Measurements from ENCODE around the gene ASB10.

ASB10 gene

DNA sequence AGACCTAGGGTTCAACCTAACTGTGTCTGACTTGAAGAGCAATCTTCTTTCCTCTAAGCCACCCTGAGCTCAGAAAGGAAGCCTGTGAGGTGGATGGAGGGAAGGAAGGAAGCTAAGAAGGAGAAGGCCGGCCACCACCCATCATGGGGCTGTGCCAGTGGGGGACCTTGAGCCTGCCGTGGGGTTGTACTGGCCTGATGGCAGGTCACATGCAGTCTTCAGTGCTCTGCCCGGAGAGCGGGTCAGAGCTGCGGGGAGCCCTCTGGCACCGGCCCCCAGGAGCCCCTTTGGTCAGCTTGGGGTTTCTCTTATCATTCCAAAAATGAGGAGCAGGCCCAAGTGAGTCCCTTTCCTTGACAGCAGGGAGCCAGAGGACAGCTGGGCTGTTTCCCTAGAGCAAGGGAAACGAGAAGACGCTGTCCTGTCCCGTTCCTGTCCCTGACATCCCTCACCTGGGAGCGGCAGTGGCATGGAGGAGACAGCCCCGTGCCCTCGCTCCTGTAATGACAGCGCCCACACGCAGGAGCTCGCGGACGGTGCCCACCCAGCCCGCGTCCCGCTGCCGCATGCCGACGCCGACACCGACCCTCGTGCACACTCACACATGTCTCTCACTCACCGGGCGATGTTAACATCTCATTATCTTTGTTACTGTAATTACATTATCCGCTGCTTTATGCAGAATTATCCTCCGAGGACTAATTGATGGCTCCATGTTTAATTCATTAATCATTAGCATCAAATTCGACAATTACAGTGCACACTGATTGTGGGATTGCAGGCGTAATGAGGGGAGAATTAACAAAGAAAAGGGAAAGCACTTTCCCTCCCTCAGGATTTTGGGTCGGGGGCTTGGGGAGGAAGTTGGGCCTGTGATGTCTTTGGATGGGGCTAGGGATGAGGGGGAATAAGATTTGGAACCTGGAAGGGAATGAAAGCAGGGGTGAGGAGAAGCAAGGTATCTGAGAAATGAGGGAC, 50.9 kb downstream of the ASB10 start:
- DNase-seq: no peak

DNA sequence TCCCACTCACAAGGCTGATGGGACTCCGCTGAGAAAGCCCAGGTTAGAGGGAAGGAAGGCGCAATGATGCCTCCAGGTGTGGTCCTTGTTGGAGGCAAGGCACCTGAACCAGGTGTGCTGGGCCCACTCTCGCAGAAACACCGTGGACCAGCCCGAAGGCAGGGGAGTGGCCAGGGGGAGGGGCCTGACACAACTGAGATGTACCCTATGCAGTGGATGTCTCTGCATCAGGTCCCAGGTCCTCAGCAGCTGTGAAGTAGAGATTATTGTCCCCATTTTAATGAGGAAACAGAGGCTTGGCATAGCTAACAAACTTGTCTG, 51.6 kb downstream of the ASB10 start:
- DNase-seq: no peak

DNA sequence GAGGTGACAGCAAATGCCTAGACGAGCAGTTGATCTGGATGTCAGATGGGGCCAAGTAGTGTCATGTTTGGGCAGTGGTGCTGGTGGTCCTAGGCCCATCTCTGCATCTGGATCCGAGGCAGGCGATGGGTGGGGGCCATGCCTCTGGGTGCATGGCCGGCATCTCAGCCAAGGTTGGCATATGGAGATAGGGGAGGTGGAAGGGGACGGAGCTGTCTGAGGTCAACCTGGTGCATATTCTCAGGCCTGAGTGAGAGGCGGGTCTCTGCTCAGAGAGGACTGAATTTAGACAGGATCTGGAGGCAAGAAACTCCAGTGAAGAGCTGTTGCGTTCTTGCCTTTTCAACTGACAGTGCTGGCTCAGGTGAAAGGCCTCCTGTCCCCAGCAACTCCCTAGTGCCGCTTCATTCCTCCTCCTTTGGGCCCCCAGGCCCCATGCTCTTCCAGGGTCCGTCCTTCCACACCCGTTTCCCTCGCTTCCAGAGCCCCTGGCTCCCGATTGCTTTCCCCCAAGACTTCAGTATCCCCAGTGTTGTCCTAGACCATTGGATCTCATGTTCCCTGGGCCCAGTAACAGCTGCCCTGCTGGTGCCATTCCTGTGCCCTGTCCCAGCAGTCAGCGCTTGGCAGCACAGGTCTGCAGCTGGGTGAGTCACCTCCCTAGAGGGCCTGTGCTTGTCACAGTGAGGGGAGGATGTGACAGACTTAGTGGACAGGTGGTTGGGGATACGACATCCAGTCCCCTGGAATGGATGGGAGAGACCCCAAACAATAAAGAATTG, 52.1 kb downstream of the ASB10 start:
- DNase-seq: no peak

DNA sequence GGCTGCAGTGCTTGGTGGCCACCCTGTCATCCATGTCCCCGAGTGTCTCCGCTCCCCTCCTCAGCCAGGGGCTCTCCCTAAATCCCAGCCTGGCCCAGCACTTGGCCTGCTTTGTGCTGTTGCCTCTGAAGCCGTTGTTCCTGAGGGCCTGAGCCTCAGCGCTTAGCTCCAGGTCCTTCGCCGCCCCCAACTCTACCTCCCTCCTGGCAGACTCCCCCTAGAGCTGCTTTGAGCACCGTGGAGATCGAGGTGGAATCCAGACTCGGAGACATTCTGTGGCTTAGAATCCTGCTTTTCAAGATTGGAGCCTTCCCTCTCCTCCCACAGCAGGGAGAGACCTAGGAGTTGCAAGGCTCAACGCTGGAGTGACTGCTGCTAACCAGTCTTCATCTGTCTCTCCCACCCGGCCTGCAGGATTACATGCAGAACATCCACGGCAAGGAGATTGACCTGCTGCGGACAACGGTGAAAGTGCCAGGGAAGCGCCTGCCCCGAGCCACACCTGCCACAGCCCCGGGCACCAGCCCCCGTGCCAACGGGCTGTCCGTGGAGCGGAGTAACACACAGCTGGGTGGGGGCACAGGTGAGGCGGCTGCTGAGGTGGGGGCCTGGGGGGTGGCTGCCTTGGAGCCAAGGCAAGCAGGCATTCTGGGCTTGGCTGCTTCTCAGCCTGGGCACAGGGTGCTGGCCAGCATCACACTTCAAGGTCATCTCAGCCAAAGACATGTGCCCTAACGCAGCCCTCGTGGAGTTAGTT, 52.9 kb downstream of the ASB10 start:
- DNase-seq: no peak

DNA sequence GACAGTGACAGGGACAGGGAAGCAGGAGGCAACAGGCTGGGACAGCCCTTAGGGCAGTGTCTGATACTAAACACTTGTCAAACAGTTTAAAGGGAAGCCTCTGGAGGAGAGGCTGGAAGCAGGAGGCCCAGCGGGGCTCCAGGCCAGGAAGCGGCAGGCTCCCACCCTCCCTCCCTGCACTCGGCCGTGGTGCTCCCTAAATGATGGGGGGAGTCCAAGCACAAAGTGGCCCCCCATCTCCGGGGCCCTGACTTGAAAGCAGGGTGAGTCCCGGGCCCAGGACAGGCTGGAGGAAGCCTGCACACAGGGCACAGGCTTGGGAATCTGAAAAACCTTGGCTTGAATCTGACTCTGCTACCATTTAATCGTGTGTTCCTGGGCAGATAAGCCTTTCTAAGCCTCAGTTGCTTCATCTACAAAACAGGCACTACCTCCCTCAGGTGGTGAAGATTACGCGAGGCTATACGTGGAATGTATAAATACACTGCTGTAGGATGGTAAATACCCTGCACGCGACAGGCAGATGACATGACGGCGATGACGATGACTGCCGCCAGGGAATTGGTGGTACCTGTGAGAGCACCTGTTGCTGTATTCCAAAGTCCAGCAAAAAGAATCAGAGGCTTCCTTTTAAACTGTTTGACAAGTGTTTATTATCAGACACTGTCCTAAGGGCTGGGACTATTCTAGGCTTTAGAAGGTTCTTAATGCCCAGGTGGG, 53.6 kb downstream of the ASB10 start:
- no peak for DNase-seq

DNA sequence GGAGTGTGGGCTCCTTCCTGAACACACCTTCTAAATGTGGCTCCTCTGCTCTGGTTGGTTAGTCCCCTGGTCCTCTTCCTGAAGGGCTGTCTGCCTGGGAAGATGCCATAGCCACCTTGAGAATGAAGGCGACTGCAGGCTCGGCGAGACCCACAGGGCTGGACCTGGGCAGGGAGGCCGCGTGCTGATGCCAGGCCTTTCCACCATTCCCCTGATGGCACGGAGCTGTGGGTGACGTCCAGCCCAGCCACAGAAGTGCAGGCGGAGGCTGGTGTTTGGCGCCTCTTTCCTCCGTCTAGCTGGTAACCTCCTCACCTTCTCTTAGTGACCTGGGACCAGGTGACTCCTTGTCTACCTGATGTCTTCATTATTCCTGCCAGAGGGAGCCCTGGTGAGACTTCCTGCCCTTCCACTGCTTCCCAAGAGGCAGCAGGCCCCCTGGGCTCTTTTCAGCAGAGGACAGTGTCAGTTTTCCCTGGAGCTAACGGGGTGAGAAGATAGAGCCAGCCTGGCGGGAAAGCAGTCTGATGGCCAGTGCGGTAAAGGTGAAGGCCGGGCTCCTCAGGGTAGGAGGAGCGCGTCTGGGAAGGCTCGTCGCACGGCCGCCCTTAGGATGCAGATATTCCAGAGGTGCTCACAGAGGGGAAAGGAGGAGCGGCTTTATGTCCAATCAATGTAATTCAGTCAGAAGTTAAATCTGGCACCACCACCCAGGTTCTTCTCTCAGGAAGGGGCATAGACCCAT, 54.4 kb downstream of the ASB10 start:
- no peak for DNase-seq

DNA sequence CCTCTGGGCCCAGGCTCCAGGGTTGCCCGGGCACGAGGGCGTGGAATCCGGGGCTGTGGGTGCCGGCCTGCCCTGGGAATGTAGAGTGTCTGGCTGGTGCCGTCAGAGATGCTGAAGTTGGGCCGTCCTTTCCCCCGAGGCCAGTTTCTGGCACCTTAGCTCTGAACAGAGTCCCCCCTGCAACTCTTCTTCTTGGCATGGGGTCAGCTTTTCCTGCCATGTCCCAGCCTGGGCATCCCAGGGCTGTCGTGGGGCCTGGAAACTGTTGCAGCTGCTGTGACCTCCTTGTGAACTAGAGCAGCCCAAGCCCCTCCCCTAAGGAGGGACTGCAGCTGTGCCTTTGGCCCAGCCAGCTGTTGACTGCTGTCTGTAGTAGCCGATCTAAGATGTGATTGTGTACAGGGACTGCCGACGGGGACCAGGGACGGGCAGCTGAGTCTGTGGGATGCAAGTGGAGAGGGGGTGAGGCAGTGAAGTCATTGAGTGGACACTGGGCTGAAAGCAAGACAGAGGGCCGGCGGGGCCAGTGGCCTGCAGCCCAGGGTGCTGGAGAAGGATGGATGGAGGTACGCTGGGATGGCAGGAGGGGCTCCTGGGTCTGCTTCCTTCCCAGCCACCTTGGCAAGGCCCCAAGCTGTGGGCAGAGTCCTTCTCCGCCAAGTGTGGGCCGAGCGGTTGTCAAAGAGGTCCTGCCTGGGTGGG, 55.3 kb downstream of the ASB10 start:
- DNase-seq: no peak

DNA sequence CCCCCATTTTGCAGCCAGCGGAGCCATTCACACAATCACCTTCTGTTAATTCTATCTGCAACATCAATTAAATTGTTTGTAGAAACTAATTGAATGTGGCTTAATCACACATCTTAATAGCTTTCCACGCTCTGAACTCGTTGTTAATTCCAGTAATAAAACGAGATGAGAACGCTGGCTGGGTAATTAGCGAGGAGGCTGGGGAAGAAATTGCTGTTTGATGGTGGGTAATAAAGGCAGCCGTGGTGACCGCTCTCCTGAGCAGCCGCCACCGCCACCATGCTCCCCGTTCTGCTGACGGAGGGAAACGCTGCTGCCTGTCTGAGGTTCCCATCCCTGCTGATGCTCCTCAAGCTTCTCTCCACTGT, 55.8 kb downstream of the ASB10 start:
- DNase-seq: no peak

DNA sequence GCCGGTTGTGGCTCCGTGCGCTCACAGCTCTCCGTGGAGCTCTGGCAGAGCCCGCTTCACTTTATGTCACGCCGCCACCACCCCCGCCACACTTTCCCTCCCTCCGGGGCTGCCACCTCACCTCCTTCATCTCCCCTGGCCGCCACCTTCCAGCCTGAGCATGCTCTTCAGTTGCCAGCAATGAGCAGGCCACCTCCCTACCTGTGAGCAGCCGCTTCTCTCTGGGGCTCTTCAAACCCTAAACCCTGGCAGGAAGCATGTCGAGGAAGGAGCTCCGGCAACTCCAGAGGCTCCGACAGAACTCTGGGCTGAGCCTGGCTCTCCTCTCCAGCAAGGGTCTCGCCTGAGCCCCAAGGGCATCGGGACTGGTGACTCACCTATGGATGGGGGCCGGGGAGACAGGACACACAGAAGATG, 56.3 kb downstream of the ASB10 start:
- DNase-seq: no peak

DNA sequence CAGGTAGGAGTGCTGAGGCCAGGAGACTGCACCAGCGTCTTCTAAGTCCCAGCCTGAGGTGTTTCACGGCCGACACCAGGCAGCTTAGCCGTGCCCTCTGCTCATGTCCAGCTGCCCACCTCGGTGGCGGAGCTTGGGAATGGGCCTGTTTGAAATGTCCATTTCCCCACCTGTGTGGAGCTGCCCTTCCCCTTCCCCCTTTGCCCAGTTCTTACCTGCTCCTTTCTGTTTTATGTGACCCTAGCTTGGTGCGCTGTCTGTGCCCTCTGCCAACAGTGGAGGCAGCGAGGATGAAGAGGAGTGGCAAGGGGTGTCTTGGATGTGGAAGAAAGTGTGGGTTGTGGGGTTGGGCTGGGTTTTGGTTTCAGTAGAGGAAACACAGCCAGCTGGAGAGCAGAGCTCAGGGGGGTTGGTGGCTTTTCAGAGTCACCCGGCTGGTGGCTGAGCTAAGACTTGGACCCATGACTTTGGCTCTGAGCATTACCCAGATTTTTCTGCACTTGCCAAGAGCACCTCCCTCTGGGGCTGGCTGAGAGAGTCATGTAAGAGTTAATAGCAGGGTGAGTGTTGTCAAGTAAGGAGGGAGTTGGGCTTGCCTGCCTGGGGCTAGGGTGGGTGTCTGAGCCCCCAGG, 57.0 kb downstream of the ASB10 start:
- DNase-seq: no peak

DNA sequence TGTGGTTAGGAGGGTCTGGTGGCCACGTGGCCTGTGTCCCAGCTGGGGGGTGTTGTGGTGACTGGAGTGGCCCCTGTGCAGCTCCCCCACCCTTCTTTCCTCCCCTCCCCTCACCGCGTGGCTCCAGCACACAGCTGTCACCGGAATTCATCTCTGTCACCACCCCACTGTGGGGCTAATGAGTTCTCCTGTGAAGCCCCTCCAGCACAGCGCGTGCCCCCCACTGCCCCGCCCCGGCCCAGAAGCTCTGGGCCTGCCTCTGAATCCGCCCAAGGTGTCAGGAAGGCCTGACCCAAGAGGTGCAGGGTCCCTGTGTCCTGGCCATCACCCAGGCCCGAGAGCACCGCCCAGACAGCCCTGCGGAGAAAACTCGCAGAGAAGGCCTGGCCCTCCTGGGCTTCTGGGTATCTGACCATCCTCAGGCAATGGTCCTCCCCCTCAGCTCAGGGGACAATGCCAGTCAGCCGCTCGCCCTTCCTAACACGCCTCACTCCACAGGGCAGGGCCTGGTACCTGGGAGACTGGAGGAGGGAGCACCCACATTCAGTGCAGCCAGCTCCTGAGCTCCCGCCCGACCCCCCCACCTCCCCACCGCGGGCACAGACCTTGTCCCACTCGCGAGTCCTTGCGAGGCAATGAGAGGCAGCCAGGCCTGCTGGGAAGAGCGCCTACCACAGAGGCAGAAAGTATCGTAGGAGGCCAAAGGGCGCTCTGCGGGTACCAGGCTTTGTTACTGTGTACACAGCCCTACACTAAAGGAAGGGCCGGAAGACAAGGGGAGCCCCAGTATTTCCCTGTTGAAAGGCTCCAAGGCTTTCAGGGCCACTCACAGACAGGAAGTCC, 57.7 kb downstream of the ASB10 start:
- no peak for DNase-seq

DNA sequence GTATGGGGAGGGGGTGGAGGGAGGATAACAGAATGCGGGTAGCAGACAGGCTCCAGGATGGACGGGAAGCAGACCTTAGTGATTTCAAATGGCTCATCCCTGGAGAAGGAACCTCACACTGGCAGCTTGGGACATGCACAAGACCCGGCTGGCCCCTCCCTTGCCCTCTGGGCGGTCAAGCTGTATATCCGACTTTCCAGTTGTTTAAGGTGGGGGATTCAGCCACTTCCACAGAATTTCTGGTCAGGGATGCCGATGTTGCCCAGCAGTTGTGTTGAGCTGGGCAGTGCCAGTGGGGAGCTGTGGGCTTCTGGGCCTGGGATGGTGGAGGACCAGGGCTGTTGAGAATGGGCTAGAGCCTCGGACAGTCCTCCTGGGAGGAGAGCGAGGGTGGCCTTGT, 58.3 kb downstream of the ASB10 start:
- no peak for DNase-seq

DNA sequence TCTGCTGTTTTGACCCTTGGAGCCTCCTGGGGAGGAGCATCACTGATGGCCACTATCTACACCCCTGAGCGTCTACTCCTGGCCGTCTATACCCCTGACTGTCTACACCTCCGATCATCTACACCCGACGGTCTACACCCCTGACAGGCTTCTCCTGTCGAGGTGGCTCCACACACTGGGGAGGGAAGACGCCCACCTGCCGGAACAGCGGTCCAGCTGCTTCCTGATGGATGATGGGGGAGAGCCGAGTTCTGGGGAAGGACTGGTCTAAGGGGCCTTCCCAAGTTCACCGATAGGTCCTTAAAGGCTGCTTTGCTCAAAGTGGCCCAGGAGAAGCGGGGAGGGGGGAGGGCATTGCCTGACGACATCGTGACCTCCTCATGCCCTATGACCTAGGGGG, 58.9 kb downstream of the ASB10 start:
- DNase-seq: no peak

DNA sequence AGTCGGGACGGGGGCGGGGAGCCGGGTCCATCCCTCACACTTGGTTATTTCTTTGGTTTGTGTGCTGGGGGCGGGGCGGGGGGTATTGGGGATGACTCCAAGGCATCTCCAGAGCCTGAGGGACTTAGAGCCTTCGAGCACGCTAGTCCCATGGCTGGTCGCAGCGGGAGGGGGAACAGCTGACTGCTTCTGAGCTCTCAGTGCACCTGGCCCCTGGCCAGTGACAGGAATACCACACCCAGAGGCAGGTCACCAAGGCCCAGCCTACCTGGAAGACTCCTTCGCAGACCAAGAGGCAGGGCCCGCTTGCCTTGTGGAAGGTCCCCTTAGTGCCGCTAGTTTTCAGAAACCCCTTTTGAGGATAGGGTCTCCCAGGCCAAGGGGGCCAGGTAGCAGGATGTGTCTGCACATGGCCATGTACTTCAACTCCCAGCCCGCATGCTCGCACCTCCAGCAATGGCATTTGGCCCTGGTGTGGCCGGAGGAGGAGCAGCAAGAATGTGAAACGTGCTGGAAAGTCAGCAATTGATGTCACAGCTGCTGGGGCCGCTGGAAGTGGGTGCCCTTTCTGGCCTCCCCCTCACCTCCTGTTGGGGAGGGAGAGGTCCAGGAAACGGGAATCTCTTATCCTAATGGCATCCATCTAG, 60.4 kb downstream of the ASB10 start:
- DNase-seq: no peak

DNA sequence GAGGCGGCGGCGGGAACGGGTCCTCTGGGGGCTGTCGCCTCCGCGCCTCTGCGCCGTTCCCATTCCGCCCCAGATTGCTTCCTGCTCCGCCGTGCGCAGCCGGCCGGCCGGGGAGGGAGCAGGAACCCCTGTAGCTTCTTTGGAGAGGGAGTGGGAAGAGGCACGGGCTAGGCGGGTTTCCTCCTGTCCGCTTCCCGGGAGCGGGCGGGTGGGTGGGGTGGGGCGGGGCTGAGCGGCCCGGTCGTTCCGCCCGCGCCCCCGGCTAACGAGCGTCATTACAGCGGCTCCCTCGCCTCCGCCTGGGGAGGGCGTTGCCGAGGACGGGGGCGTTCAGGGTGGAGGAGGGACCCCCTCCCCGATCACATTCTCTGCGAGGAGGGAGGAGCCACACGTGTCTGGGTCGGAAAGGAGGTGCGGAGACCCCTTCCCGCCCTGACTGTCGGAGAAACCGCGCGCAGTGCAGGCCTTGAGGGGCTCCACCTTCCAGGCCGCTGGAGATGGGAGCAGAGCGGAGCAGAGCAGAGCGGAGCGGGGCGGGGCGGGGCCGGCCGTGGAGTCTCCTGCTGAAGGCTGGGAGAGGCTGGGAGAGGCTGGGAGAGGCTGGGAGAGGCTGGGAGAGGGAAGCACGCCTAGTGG, 61.1 kb downstream of the ASB10 start:
- no peak for DNase-seq

Measured in stimulated activated CD4-positive, alpha-beta T cell treated with anti-CD3 and anti-CD28 coated beads, Interleukin-4, amount 100 ng/mL, for 1 hour (primary cell).